Lung (tissue), 12 donors: ENCODE measurements around the gene AHDC1. TPM values are rescaled to one million over a fixed set of nuclear protein-coding genes. Genes with fewer than 3 reads are reported as not detected.

Experiments
- ATAC-seq: fragments of 200-7000 bp; cut with Tn5 transposase; one replicate; pipeline ENCODE4 v1.9.1; 2020; ENCODE audit warnings: moderate number of reproducible peaks; ENCODE audit not compliant: insufficient read depth, low FRiP score
- DNase-seq, 3 donors: peaks; one replicate each; pipeline ENCODE4 v3.0.0-alpha.2; 2013 to 2017
- H3K27ac ChIP-seq, 2 donors: one replicate each; pipeline ENCODE4 v1.5.1; 2013; ENCODE audit warnings: mild to moderate bottlenecking in 2 of 2, moderate library complexity in 2 of 2, control low read depth in 1 of 2, inconsistent platforms in 1 of 2, low read depth in 1 of 2, low read length in 1 of 2
- H3K27me3 ChIP-seq, 3 donors: one replicate each; pipeline ENCODE4 v1.5.1; 2013; ENCODE audit warnings: low read length in 2 of 3; ENCODE audit not compliant: control insufficient read depth in 3 of 3, insufficient read depth in 3 of 3
- H3K36me3 ChIP-seq, 4 donors: one replicate each; pipeline ENCODE4 v1.5.1; 2013; ENCODE audit warnings: low read length in 4 of 4, mild to moderate bottlenecking in 1 of 4, moderate library complexity in 1 of 4; ENCODE audit not compliant: control insufficient read depth in 4 of 4, insufficient read depth in 4 of 4
- H3K4me1 ChIP-seq, 5 donors: one replicate each; pipeline ENCODE4 v1.5.1; 2013; ENCODE audit warnings: low read length in 5 of 5, mild to moderate bottlenecking in 2 of 5, moderate library complexity in 1 of 5; ENCODE audit not compliant: control insufficient read depth in 5 of 5, insufficient read depth in 5 of 5
- H3K4me3 ChIP-seq: one replicate; pipeline ENCODE4 v1.5.1; 2013; ENCODE audit warnings: mild to moderate bottlenecking, control low read depth, moderate library complexity
- H3K9ac ChIP-seq, 2 donors: one replicate each; pipeline ENCODE4 v1.5.1; 2013; ENCODE audit warnings: low read length in 2 of 2, control low read depth in 1 of 2; ENCODE audit not compliant: insufficient read depth in 1 of 2
- H3K9me3 ChIP-seq, 4 donors: one replicate each; pipeline ENCODE4 v1.5.1; 2013; ENCODE audit warnings: low read length in 3 of 4, mild to moderate bottlenecking in 1 of 4, moderate library complexity in 1 of 4; ENCODE audit not compliant: control insufficient read depth in 4 of 4, insufficient read depth in 3 of 4
- WGBS, 2 donors: extraction: QIAGEN DNeasy Blood & Tissue Kit; methylation state at CpG; one replicate each; pipeline ENCODE4 v1.1.7; 2013; 5-methylcytosine and 5-hydroxymethylcytosine counted together
- polyA plus RNA-seq, 2 donors: library from polyadenylated mRNA; stranded (reverse); fragments of 200-250 nt; gene quantifications; one replicate each; pipeline ENCODE4 v1.2.1, GENCODE V29; 2013
- total RNA-seq, 2 donors: library from RNA; depleted of rRNA in 1 of 2; stranded (reverse); fragments of >200 nt in 1 of 2; gene quantifications; one replicate each; pipeline ENCODE4 v1.2.1, GENCODE V29; 2014 to 2021
- TF ChIP-seq, protein P1 (sequence below): IDR thresholded peaks from 2 replicates; pipeline ENCODE4 v1.5.1; 2012; ENCODE audit warnings: mild to moderate bottlenecking; ENCODE audit errors: control extremely low read depth, extremely low read depth
- donor health status: control.
- donor health status: control.
- donor health status: Bipolar disorder and iron deficiency.
- donor health status: healthy.
- donor health status: DM: yes; HTN: yes; CAD: no.

Gene AHDC1
- total and polyA plus RNA-seq, 4 donors: 10.3 to 37.9 (median 21.8) TPM

DNA sequence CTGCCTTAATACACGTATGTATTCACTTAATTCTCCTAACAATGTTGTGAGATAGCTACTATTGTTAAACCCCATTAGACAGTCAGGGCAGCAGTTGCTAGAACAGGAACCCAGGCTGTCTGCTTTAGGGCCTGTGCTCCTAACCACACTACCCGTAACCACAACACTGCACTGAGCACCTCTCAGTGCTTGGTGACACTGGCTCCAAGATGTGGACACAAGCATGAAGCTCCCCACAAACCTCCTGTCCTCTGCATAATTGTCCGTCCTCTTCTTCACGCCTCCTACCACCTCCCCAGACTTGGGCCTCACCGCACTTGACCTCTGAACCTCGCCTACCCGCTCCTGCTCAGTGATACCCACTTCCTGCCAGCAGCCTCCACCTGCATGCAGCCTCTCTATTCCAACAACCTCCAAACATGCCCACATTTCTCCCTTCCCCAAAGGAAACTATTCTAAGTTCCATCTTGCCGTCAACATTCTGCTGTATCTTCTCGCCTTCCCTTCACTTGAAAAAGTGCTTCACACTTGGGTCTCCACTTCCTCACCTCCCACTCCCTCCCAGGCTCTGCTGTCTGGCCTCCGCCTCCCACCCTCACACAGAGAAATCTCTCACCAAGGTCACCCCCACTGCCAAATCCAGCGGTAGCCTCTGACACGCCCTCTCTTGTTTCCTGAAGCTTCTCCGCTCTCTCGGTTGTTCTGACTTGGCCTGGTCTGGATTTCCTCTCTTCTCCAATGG, 14.6 kb upstream of the AHDC1 start:
- no peaks in the 10 kb centered on the region for H3K27me3 ChIP-seq
- no peak overlapping the region for H3K4me3 ChIP-seq
- H3K4me1 ChIP-seq: peaks cover 0 to 12% (median 0%) of the 10 kb centered on the region in 5 donors
- WGBS, 2 donors: 41 to 63% methylated on average over 14 of the region's 14 CpGs
- peaks cover 0 to 2% (median 0%) of the 10 kb centered on the region in 4 donors for H3K9me3 ChIP-seq
- H3K9ac ChIP-seq: no peak overlapping the region
- ATAC-seq (no peak), DNase-seq (no peak)
- TF ChIP-seq, protein P1, sequence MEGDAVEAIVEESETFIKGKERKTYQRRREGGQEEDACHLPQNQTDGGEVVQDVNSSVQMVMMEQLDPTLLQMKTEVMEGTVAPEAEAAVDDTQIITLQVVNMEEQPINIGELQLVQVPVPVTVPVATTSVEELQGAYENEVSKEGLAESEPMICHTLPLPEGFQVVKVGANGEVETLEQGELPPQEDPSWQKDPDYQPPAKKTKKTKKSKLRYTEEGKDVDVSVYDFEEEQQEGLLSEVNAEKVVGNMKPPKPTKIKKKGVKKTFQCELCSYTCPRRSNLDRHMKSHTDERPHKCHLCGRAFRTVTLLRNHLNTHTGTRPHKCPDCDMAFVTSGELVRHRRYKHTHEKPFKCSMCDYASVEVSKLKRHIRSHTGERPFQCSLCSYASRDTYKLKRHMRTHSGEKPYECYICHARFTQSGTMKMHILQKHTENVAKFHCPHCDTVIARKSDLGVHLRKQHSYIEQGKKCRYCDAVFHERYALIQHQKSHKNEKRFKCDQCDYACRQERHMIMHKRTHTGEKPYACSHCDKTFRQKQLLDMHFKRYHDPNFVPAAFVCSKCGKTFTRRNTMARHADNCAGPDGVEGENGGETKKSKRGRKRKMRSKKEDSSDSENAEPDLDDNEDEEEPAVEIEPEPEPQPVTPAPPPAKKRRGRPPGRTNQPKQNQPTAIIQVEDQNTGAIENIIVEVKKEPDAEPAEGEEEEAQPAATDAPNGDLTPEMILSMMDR: no peak
- H3K36me3 ChIP-seq: peaks cover 0 to 18% (median 0%) of the 10 kb centered on the region in 4 donors
- no peak overlapping the region for H3K27ac ChIP-seq

DNA sequence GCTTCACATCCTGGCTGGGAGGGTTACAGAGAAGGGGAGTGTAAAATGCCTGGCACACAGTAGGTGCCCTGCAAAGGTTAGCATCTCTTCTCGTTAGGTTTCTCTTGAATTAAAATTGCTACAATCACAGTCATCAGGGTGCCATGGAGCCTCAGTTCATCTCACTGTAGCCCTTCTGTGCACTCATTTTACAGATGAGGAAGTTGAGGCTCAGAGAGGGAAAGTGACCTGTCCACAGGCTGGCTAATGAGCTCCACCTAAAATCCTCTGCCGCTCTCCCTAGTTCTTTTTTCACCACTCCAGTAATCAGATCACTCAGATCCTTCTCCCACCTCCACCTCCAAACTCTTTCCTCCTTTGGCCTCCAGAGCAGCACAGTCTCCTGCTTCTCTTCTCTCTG, 13.5 kb upstream of the AHDC1 start:
- Histone ChIP-seq H3K36me3 (peaks cover 0 to 14% (median 0%) of the 10 kb centered on the region in 4 donors), H3K4me1 (peaks cover 0 to 12% (median 0%) of the 10 kb centered on the region in 5 donors), H3K27ac (no peak overlapping the region), H3K9me3 (peaks cover 0 to 2% (median 0%) of the 10 kb centered on the region in 4 donors), H3K9ac (no peak overlapping the region), H3K4me3 (no peak overlapping the region), H3K27me3 (no peaks in the 10 kb centered on the region)
- no peak for ATAC-seq
- TF ChIP-seq, protein P1: no peak
- WGBS, 2 donors: 88 to 98% methylated on average over 2 of the region's 2 CpGs
- no peak for DNase-seq

DNA sequence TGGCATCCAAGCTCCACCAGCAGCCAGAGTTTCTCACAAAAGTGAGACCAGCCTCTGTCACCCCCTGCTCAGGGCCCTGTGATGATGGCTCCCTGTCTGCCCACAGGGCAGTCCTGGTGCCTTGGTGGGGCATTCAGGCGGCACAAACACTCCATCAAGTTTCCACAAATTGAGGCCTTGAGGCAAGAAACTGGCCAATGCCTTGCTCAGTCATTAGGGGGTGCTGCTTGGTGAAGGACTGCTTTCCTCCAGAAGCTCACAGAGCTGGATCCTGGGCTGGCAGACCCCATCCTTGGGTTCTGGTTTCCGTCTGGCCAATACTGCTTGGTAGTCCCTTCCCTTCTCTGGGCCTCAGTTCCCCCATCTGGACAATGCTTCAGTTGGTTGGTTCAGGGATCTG, 12.5 kb upstream of the AHDC1 start:
- H3K9me3 ChIP-seq: peaks cover 0 to 2% (median 0%) of the 10 kb centered on the region in 4 donors
- no peaks in the 10 kb centered on the region for H3K27me3 ChIP-seq
- H3K4me3 ChIP-seq: no peak overlapping the region
- H3K27ac ChIP-seq: no peak overlapping the region
- peaks cover 0 to 14% (median 0%) of the 10 kb centered on the region in 4 donors for H3K36me3 ChIP-seq
- TF ChIP-seq, protein P1: no peak
- H3K4me1 ChIP-seq: peaks cover 0 to 9% (median 0%) of the 10 kb centered on the region in 5 donors
- WGBS, 2 donors: 97 to 98% methylated on average over 2 of the region's 2 CpGs
- H3K9ac ChIP-seq: no peak overlapping the region
- DNase-seq: no peak
- no peak for ATAC-seq
